Activated T-helper 1 cell treated with anti-CD3 and anti-CD28 coated beads, Interleukin-12 subunit alpha, Interleukin-12 subunit beta, Interleukin-2, Interleukin-4 antibody, amounts not matched to agents 30 ng/mL and 10 ng/mL and 1 ng/mL, durations not matched to agents 14 hours and 24 hours and 36 hours (primary cell): ENCODE measurements around the gene TCF7L1. TPM values are rescaled to one million over a fixed set of nuclear protein-coding genes. Genes with fewer than 3 reads are reported as not detected.

Experiments
- DNase-seq: peaks from one replicate; pipeline ENCODE4 v3.0.0; 2021; ENCODE audit warnings: low spot score
- H3K27ac Mint-ChIP-seq: one replicate; pipeline ENCODE4 v1.8.0; 2021; ENCODE audit warnings: mild to moderate bottlenecking, mixed read lengths
- H3K27me3 Mint-ChIP-seq: one replicate; pipeline ENCODE4 v1.8.0; 2022; ENCODE audit warnings: mild to moderate bottlenecking, moderate library complexity, mixed read lengths; ENCODE audit not compliant: insufficient read depth
- H3K36me3 Mint-ChIP-seq: one replicate; pipeline ENCODE4 v1.8.0; 2021; ENCODE audit warnings: low read depth, mixed read lengths
- H3K4me1 Mint-ChIP-seq: one replicate; pipeline ENCODE4 v1.8.0; 2021; ENCODE audit warnings: low read depth, mixed read lengths
- H3K4me3 Mint-ChIP-seq: one replicate; pipeline ENCODE4 v1.8.0; 2021; ENCODE audit warnings: mild to moderate bottlenecking, moderate library complexity, mixed read lengths
- H3K9me3 Mint-ChIP-seq: one replicate; pipeline ENCODE4 v1.8.0; 2021; ENCODE audit warnings: mixed read lengths
- intact Hi-C: fragments of 100-400 bp; cut with micrococcal nuclease; formaldehyde crosslinking; loops from one replicate; pipeline ENCODE4 v1.15.1; 2024
- total RNA-seq: library from RNA; stranded (reverse); gene quantifications from 2 replicates; pipeline ENCODE4 v1.2.3, GENCODE V29; 2022

Gene TCF7L1
- not detected in 2 replicates for total RNA-seq

- DNase-seq: peak; percentile 20
Measured at GRCh38 chr2:85132834-85133637, at the start of gene TCF7L1. TSS of gene TCF7L1 (plus strand) at chr2:85133392. CDS start at chr2:85133685, 293 bp downstream.

GRCh38 chr2:85085563-85085962 lies 47.6 kb upstream of the TCF7L1 start:
- Mint-ChIP-seq H3K27me3 (peaks cover 6% of the 10 kb centered on the region), H3K9me3 (no peaks in the 10 kb centered on the region), H3K27ac (no peak overlapping the region), H3K4me1 (no peaks in the 10 kb centered on the region), H3K36me3 (no peaks in the 10 kb centered on the region), H3K4me3 (no peak overlapping the region)
- no peak for DNase-seq
- intact Hi-C loops: no loop called here

More at GRCh38 chr2:85132834-85133637, at the start of gene TCF7L1:
- Mint-ChIP-seq H3K9me3 (no peaks in the 10 kb centered on the region), H3K4me1 (peaks cover 8% of the 10 kb centered on the region), H3K27me3 (peaks cover 63% of the 10 kb centered on the region), H3K4me3 (peak within 1 kb of the TSS; percentile 72), H3K36me3 (no peaks in the 10 kb centered on the region), H3K27ac (no peak within 1 kb of the TSS)
- intact Hi-C loops: loop anchor here (5.0 kb wide), 1 partner anchor 154 kb away; no protein-coding TSS in a partner anchor

GRCh38 chr2:85087541-85087940 lies 45.7 kb upstream of the TCF7L1 start:
- Mint-ChIP-seq H3K4me3 (no peak overlapping the region), H3K27me3 (peaks cover 6% of the 10 kb centered on the region), H3K36me3 (no peaks in the 10 kb centered on the region), H3K27ac (no peak overlapping the region), H3K9me3 (no peaks in the 10 kb centered on the region), H3K4me1 (no peaks in the 10 kb centered on the region)
- intact Hi-C loops: no loop called here
- no peak for DNase-seq

- peaks cover 6% of the 10 kb centered on the region for H3K27me3 Mint-ChIP-seq
- DNase-seq: no peak
- H3K9me3 Mint-ChIP-seq: no peaks in the 10 kb centered on the region
- no peaks in the 10 kb centered on the region for H3K4me1 Mint-ChIP-seq
- H3K4me3 Mint-ChIP-seq: no peak overlapping the region
- no peak overlapping the region for H3K27ac Mint-ChIP-seq
- no peaks in the 10 kb centered on the region for H3K36me3 Mint-ChIP-seq
- intact Hi-C loops: no loop called here
Measured at GRCh38 chr2:85088921-85089320, 44.3 kb upstream of the TCF7L1 start.

GRCh38 chr2:85089585-85089984 lies 43.6 kb upstream of the TCF7L1 start:
- Mint-ChIP-seq H3K36me3 (no peaks in the 10 kb centered on the region), H3K27me3 (peaks cover 4% of the 10 kb centered on the region), H3K4me1 (no peaks in the 10 kb centered on the region), H3K4me3 (no peak overlapping the region), H3K27ac (no peak overlapping the region), H3K9me3 (no peaks in the 10 kb centered on the region)
- no peak for DNase-seq
- intact Hi-C loops: no loop called here

GRCh38 chr2:85091838-85092237 lies 41.4 kb upstream of the TCF7L1 start:
- Mint-ChIP-seq H3K9me3 (no peaks in the 10 kb centered on the region), H3K27me3 (no peaks in the 10 kb centered on the region), H3K36me3 (no peaks in the 10 kb centered on the region), H3K4me1 (no peaks in the 10 kb centered on the region), H3K27ac (no peak overlapping the region), H3K4me3 (no peak overlapping the region)
- intact Hi-C loops: no loop called here
- no peak for DNase-seq

- H3K4me3 Mint-ChIP-seq: no peak overlapping the region
- no peaks in the 10 kb centered on the region for H3K27me3 Mint-ChIP-seq
- no peak overlapping the region for H3K27ac Mint-ChIP-seq
- H3K4me1 Mint-ChIP-seq: no peaks in the 10 kb centered on the region
- no peaks in the 10 kb centered on the region for H3K9me3 Mint-ChIP-seq
- H3K36me3 Mint-ChIP-seq: no peaks in the 10 kb centered on the region
- intact Hi-C loops: no loop called here
- no peak for DNase-seq
Measured at GRCh38 chr2:85095094-85095493, 38.1 kb upstream of the TCF7L1 start.

- H3K36me3 Mint-ChIP-seq: no peaks in the 10 kb centered on the region
- intact Hi-C loops: no loop called here
- H3K27me3 Mint-ChIP-seq: no peaks in the 10 kb centered on the region
- no peak for DNase-seq
- H3K4me1 Mint-ChIP-seq: no peaks in the 10 kb centered on the region
- H3K9me3 Mint-ChIP-seq: no peaks in the 10 kb centered on the region
- H3K4me3 Mint-ChIP-seq: no peak overlapping the region
- no peak overlapping the region for H3K27ac Mint-ChIP-seq
Measured at GRCh38 chr2:85096616-85097015, 36.6 kb upstream of the TCF7L1 start.

GRCh38 chr2:85104228-85104627 lies 29.0 kb upstream of the TCF7L1 start:
- intact Hi-C loops: no loop called here
- Mint-ChIP-seq H3K27me3 (peaks cover 5% of the 10 kb centered on the region), H3K4me1 (no peaks in the 10 kb centered on the region), H3K4me3 (no peak overlapping the region), H3K27ac (no peak overlapping the region), H3K9me3 (no peaks in the 10 kb centered on the region), H3K36me3 (no peaks in the 10 kb centered on the region)
- no peak for DNase-seq

- H3K4me1 Mint-ChIP-seq: no peaks in the 10 kb centered on the region
- DNase-seq: no peak
- intact Hi-C loops: no loop called here
- no peak overlapping the region for H3K27ac Mint-ChIP-seq
- no peaks in the 10 kb centered on the region for H3K36me3 Mint-ChIP-seq
- no peaks in the 10 kb centered on the region for H3K9me3 Mint-ChIP-seq
- peaks cover 5% of the 10 kb centered on the region for H3K27me3 Mint-ChIP-seq
- H3K4me3 Mint-ChIP-seq: no peak overlapping the region
Measured at GRCh38 chr2:85106489-85107180, 26.6 kb upstream of the TCF7L1 start.

- no peaks in the 10 kb centered on the region for H3K4me1 Mint-ChIP-seq
- no peak for DNase-seq
- no peaks in the 10 kb centered on the region for H3K9me3 Mint-ChIP-seq
- no peak overlapping the region for H3K27ac Mint-ChIP-seq
- H3K36me3 Mint-ChIP-seq: no peaks in the 10 kb centered on the region
- intact Hi-C loops: no loop called here
- peaks cover 12% of the 10 kb centered on the region for H3K27me3 Mint-ChIP-seq
- H3K4me3 Mint-ChIP-seq: no peak overlapping the region
Measured at GRCh38 chr2:85110991-85111560, 22.1 kb upstream of the TCF7L1 start.

- Mint-ChIP-seq H3K4me1 (no peaks in the 10 kb centered on the region), H3K27me3 (peaks cover 9% of the 10 kb centered on the region), H3K27ac (no peak overlapping the region), H3K4me3 (no peak overlapping the region), H3K36me3 (no peaks in the 10 kb centered on the region), H3K9me3 (no peaks in the 10 kb centered on the region)
- intact Hi-C loops: no loop called here
- no peak for DNase-seq
Measured at GRCh38 chr2:85111819-85112281, 21.3 kb upstream of the TCF7L1 start.
